OCI-LY1 (cell line): Measurements from ENCODE around the gene ADARB2.

Source experiments
- H2AFZ ChIP-seq: fragments of 200-600 bp; sonication (generic), shearing (Covaris generic); 2 replicates; pipeline ENCODE4 v1.6.0; 2014; ENCODE audit warnings: antibody characterized with exemption, mild to moderate bottlenecking, low read length
- H3F3A ChIP-seq: fragments of 200-600 bp; sonication (generic), shearing (Covaris generic); 2 replicates; pipeline ENCODE4 v1.6.0; 2014; ENCODE audit warnings: mild to moderate bottlenecking, antibody characterized with exemption, low read length, moderate library complexity; ENCODE audit not compliant: insufficient read depth
- H3K27ac ChIP-seq: fragments of 200-600 bp; sonication (generic); 2 replicates; pipeline ENCODE4 v1.5.1; 2014; ENCODE audit warnings: low read length, mixed run types, mild to moderate bottlenecking, low read depth; ENCODE audit not compliant: poor library complexity, severe bottlenecking
- H3K27me3 ChIP-seq: fragments of 200-600 bp; sonication (generic); 2 replicates; pipeline ENCODE4 v1.6.0; 2014; ENCODE audit warnings: antibody characterized with exemption, mild to moderate bottlenecking, low read length, moderate library complexity; ENCODE audit not compliant: insufficient read depth
- H3K36me3 ChIP-seq: fragments of 200-600 bp; sonication (generic); 2 replicates; pipeline ENCODE4 v1.6.1; 2014; ENCODE audit warnings: mild to moderate bottlenecking, antibody characterized with exemption, low read length, moderate library complexity, mixed read lengths; ENCODE audit not compliant: insufficient read depth
- H3K4me1 ChIP-seq: fragments of 200-600 bp; sonication (generic); 2 replicates; pipeline ENCODE4 v1.5.1; 2014; ENCODE audit warnings: mild to moderate bottlenecking, low read length, moderate library complexity; ENCODE audit not compliant: insufficient read depth, severe bottlenecking
- H3K4me2 ChIP-seq: fragments of 200-600 bp; sonication (generic), shearing (Covaris generic); 2 replicates; pipeline ENCODE4 v1.6.1; 2014; ENCODE audit warnings: low read length
- H3K4me3 ChIP-seq: fragments of 200-600 bp; sonication (generic); 2 replicates; pipeline ENCODE4 v1.5.1; 2014; ENCODE audit warnings: low read length, low read depth, mild to moderate bottlenecking, mixed read lengths; ENCODE audit not compliant: poor library complexity, severe bottlenecking
- H3K79me2 ChIP-seq: fragments of 200-600 bp; shearing (Covaris generic); 2 replicates; pipeline ENCODE4 v1.6.1; 2016; ENCODE audit warnings: mixed run types, low read length, mixed read lengths; ENCODE audit not compliant: insufficient read depth
- H3K9ac ChIP-seq: fragments of 200-600 bp; sonication (generic), shearing (Covaris generic); 2 replicates; pipeline ENCODE4 v1.6.1; 2014; ENCODE audit warnings: mild to moderate bottlenecking, low read length, mixed read lengths
- H3K9me2 ChIP-seq: fragments of 200-600 bp; sonication (generic), shearing (Covaris generic); 2 replicates; pipeline ENCODE4 v1.6.1; 2014; ENCODE audit warnings: low read depth, mild to moderate bottlenecking, low read length, mixed read lengths
- H3K9me3 ChIP-seq: fragments of 200-600 bp; shearing (Covaris generic); 2 replicates; pipeline ENCODE4 v1.6.1; 2014; ENCODE audit warnings: low read length, mixed read lengths
- H4K20me1 ChIP-seq: fragments of 200-600 bp; sonication (generic), shearing (Covaris generic); 2 replicates; pipeline ENCODE4 v1.6.0; 2016; ENCODE audit warnings: mild to moderate bottlenecking, low read length; ENCODE audit not compliant: insufficient read depth
- EZH2 ChIP-seq: fragments of 200-600 bp; sonication (generic), shearing (Covaris generic); IDR thresholded peaks from 2 replicates; pipeline ENCODE4 v1.8.0; 2017; ENCODE audit warnings: borderline replicate concordance, mixed run types, mild to moderate bottlenecking, antibody characterized with exemption, low read length, moderate library complexity, mixed read lengths
- TF ChIP-seq, protein P1 (sequence below): fragments of 200-600 bp; sonication (generic), shearing (Covaris generic); IDR thresholded peaks from 2 replicates; pipeline ENCODE4 v1.5.1; 2017; ENCODE audit warnings: mild to moderate bottlenecking, antibody characterized with exemption, low read length, moderate library complexity, mixed read lengths

Gene ADARB2

DNA sequence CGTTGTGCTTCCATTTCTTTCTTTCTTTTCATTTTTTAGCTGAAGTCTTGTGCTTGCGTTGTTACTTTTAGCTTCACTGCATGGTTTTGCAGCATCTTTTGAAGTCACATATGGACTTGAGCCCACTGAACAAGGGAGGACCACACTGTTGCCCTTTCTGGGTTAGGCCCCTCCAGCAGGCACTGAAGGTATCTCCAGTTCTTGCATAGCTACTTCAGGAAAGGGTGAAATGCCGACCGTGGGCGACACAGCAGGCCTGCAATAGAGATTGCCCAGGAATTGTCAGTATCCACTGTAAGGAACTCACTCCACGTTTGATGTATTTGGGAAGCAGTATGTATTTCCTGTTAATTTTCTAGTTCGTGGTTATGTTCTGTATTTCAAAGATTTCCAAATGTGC lies 596.1 kb downstream of the ADARB2 start:
- Histone ChIP-seq H3K9me3 (peaks cover 16% of the 10 kb centered on the region; the same call in 1 of the 2 replicates), H3F3A (no peaks in the 10 kb centered on the region), H2AFZ (no peak overlapping the region)

DNA sequence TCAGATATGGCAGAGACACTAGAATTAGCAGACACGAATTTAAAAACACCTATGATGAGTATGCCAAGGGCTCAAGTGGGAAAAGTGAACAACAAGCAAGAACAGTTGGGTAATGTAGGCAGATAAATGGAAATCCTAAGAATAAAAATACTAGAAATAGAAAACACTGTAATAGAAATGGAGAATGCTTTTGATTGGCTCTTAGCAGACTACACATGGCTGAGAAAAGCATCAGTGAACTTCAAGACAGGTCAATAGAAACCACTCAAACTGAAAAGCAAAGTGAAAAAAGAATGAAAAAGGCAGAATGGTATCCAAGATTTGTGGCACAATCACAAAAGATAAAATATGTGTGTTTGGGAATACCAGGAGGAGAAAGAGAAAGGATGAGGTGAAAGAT lies 598.8 kb downstream of the ADARB2 start:
- H3K27ac ChIP-seq = no peak overlapping the region
- no peak for TF ChIP-seq EZH2
- TF ChIP-seq, protein P1, sequence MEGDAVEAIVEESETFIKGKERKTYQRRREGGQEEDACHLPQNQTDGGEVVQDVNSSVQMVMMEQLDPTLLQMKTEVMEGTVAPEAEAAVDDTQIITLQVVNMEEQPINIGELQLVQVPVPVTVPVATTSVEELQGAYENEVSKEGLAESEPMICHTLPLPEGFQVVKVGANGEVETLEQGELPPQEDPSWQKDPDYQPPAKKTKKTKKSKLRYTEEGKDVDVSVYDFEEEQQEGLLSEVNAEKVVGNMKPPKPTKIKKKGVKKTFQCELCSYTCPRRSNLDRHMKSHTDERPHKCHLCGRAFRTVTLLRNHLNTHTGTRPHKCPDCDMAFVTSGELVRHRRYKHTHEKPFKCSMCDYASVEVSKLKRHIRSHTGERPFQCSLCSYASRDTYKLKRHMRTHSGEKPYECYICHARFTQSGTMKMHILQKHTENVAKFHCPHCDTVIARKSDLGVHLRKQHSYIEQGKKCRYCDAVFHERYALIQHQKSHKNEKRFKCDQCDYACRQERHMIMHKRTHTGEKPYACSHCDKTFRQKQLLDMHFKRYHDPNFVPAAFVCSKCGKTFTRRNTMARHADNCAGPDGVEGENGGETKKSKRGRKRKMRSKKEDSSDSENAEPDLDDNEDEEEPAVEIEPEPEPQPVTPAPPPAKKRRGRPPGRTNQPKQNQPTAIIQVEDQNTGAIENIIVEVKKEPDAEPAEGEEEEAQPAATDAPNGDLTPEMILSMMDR = no peak

More for the DNA sequence above, 596.1 kb downstream of the ADARB2 start:
- H3K9me2 ChIP-seq = no peaks in the 10 kb centered on the region
- H3K4me2 ChIP-seq = no peak overlapping the region
- no peaks in the 10 kb centered on the region for H4K20me1 ChIP-seq
- no peak overlapping the region for H3K9ac ChIP-seq
- no peaks in the 10 kb centered on the region; the same call in 1 of the 2 replicates for H3K36me3 ChIP-seq
- H3K4me1 ChIP-seq = no peaks in the 10 kb centered on the region
- H3K27ac ChIP-seq = no peak overlapping the region
- H3K4me3 ChIP-seq = no peak overlapping the region
- no peaks in the 10 kb centered on the region for H3K79me2 ChIP-seq
- peaks cover 7% of the 10 kb centered on the region; the same call in 1 of the 2 replicates for H3K27me3 ChIP-seq
- no peak for TF ChIP-seq EZH2
- TF ChIP-seq, protein P1 = no peak

DNA sequence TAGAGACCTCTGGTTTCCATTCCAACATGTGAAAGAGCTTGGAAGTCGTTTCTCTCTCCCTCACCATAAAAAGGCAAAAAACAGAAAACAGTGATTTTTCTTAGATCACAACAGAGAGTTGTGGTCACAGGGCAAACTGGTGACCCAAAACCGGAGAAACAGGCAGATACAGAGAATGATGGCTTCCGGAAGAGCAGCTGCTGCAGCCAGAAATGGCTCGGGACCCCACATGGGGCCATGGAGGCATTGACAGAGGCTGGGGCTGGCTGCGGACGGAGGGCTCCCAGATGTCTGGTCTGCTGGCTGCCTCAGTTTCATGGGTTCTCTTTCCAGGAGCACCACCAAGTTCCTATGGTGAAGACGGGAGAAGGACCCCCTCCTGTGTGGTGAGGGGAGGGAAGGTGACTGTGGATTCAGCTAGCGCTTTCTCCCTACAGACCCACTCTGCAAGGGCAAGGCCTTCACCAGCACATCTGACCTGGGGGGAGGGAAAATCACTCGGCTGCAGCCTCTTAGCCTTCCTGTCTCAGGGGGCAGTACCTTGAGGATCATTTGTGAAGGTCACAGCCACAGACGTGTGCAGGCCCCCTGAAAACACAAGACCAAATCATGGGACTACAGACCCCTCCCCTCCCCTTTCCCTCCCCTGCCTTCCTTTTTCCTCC lies 599.7 kb downstream of the ADARB2 start:
- Histone ChIP-seq H3K4me1 (no peaks in the 10 kb centered on the region), H3K79me2 (no peaks in the 10 kb centered on the region), H3K36me3 (no peaks in the 10 kb centered on the region; the same call in 1 of the 2 replicates), H3K9me3 (peaks cover 12% of the 10 kb centered on the region; the same call in 1 of the 2 replicates), H2AFZ (no peak overlapping the region), H3K27ac (no peak overlapping the region), H3K9me2 (no peaks in the 10 kb centered on the region), H3K4me3 (no peak overlapping the region), H3F3A (no peaks in the 10 kb centered on the region), H3K9ac (no peak overlapping the region), H3K4me2 (no peak overlapping the region), H4K20me1 (no peaks in the 10 kb centered on the region), H3K27me3 (peaks cover 7% of the 10 kb centered on the region; the same call in 1 of the 2 replicates)
- TF ChIP-seq, protein P1 = no peak

More for the DNA sequence above, 598.8 kb downstream of the ADARB2 start:
- Histone ChIP-seq H4K20me1 (no peaks in the 10 kb centered on the region), H3K9me2 (no peaks in the 10 kb centered on the region), H3K36me3 (no peaks in the 10 kb centered on the region; the same call in 1 of the 2 replicates), H3K4me2 (no peak overlapping the region), H3K9ac (no peak overlapping the region), H3F3A (no peaks in the 10 kb centered on the region), H2AFZ (no peak overlapping the region), H3K4me1 (no peaks in the 10 kb centered on the region), H3K27me3 (peaks cover 7% of the 10 kb centered on the region; the same call in 1 of the 2 replicates), H3K79me2 (no peaks in the 10 kb centered on the region), H3K9me3 (peaks cover 12% of the 10 kb centered on the region; the same call in 1 of the 2 replicates), H3K4me3 (no peak overlapping the region)
